Mesendoderm (in vitro differentiated cells): ENCODE results near the gene GAGE12D.
"Not testable (repeated sequence)": the region's sequence is repeated elsewhere in the genome, so short reads cannot be mapped to it uniquely, and the experiment has no call there.

Source experiments
- DNase-seq: peaks from one replicate; pipeline ENCODE4 v3.0.0; 2013
- H2AK5ac ChIP-seq: 2 replicates; pipeline ENCODE4 v1.6.1; 2013; ENCODE audit warnings: low read length, inconsistent platforms
- H2BK120ac ChIP-seq: 2 replicates; pipeline ENCODE4 v1.6.1; 2013; ENCODE audit warnings: low read depth, mild to moderate bottlenecking, low read length, moderate library complexity, mixed read lengths
- H2BK15ac ChIP-seq: replicated peaks from 2 replicates; pipeline ENCODE4 v1.6.1; 2013; ENCODE audit warnings: low read depth, mild to moderate bottlenecking, moderate library complexity
- H2BK5ac ChIP-seq: 2 replicates; pipeline ENCODE4 v1.6.1; 2013; ENCODE audit warnings: low read length, inconsistent platforms
- H3K18ac ChIP-seq: 2 replicates; pipeline ENCODE4 v1.6.1; 2013; ENCODE audit warnings: mild to moderate bottlenecking, low read length, mixed read lengths
- H3K23ac ChIP-seq: one replicate; pipeline ENCODE4 v1.6.1; 2013; ENCODE audit warnings: low read length
- H3K27ac ChIP-seq: 2 replicates; pipeline ENCODE4 v1.5.1; 2013; ENCODE audit warnings: low read depth, mild to moderate bottlenecking, inconsistent platforms, low read length, moderate library complexity
- H3K27me3 ChIP-seq: 2 replicates; pipeline ENCODE4 v1.6.1; 2013; ENCODE audit warnings: low read length, control low read depth, mild to moderate bottlenecking, inconsistent platforms; ENCODE audit not compliant: insufficient read depth, poor library complexity
- H3K36me3 ChIP-seq: 2 replicates; pipeline ENCODE4 v1.6.1; 2013; ENCODE audit warnings: low read length, inconsistent platforms; ENCODE audit not compliant: control insufficient read depth, insufficient read depth
- H3K4ac ChIP-seq: one replicate; pipeline ENCODE4 v1.6.1; 2013; ENCODE audit warnings: low read depth, mild to moderate bottlenecking, low read length, moderate library complexity
- H3K4me1 ChIP-seq: 2 replicates; pipeline ENCODE4 v1.6.1; 2013; ENCODE audit warnings: low read depth, low read length, inconsistent platforms; ENCODE audit not compliant: control insufficient read depth
- H3K4me2 ChIP-seq: 2 replicates; pipeline ENCODE4 v1.6.1; 2013; ENCODE audit warnings: low read length
- H3K4me3 ChIP-seq: 2 replicates; pipeline ENCODE4 v1.5.1; 2013; ENCODE audit warnings: mild to moderate bottlenecking, low read length
- H3K56ac ChIP-seq: one replicate; pipeline ENCODE4 v1.6.1; 2013; ENCODE audit warnings: low read length
- H3K79me1 ChIP-seq: 2 replicates; pipeline ENCODE4 v1.6.1; 2013; ENCODE audit warnings: low read length, inconsistent platforms
- H3K79me2 ChIP-seq: 2 replicates; pipeline ENCODE4 v1.6.1; 2013; ENCODE audit warnings: mild to moderate bottlenecking, low read length; ENCODE audit not compliant: control insufficient read depth, insufficient read depth
- H3K9ac ChIP-seq: 2 replicates; pipeline ENCODE4 v1.6.1; 2013; ENCODE audit warnings: low read length, inconsistent platforms
- H4K5ac ChIP-seq: one replicate; pipeline ENCODE4 v1.6.1; 2013; ENCODE audit warnings: low read length
- H4K8ac ChIP-seq: one replicate; pipeline ENCODE4 v1.6.1; 2013; ENCODE audit warnings: low read depth, mild to moderate bottlenecking, control low read depth, low read length, moderate library complexity
- WGBS: extraction: QIAGEN DNeasy Blood & Tissue Kit; methylation state at CpG from one replicate; pipeline ENCODE4 v1.1.7; 2013; ENCODE audit warnings: low lambda C conversion rate, missing lambda C conversion rate; ENCODE audit not compliant: insufficient coverage; ENCODE audit errors: extremely low coverage; 5-methylcytosine and 5-hydroxymethylcytosine counted together

GAGE12D gene

DNA sequence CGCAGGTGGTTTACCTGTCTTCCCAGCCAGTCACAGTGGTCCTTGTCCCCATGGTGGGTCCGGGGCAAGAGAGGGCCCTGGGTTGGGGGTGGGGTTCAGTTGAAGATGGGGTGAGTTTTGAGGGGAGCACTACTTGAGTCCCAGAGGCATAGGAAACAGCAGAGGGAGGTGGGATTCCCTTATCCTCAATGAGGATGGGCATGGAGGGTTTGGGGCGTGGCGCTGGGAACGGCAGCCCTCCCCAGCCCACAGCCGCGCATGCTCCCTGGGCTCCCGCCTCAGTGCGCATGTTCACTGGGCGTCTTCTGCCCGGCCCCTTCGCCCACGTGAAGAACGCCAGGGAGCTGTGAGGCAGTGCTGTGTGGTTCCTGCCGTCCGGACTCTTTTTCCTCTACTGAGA lies 28.6 kb downstream of the GAGE12D start, which contains the start of gene GAGE12G:
GAGE12G (plus strand) TSS at position 301 of the 400 bp plus-strand sequence. CDS start 1,155 bp downstream, outside the sequence.
- H3K4me3 ChIP-seq, H3K4me1 ChIP-seq, H3K4me2 ChIP-seq, H3K23ac ChIP-seq, H3K79me1 ChIP-seq, H4K5ac ChIP-seq, H2BK120ac ChIP-seq, H3K18ac ChIP-seq, H4K8ac ChIP-seq, H3K9ac ChIP-seq, H2BK5ac ChIP-seq, DNase-seq, H3K79me2 ChIP-seq, H2AK5ac ChIP-seq, H3K27ac ChIP-seq, H3K27me3 ChIP-seq, H3K4ac ChIP-seq, H3K56ac ChIP-seq, H2BK15ac ChIP-seq, H3K36me3 ChIP-seq: not testable (repeated sequence)
- WGBS = no CpG with 5 or more reads among the region's 16 CpGs

DNA sequence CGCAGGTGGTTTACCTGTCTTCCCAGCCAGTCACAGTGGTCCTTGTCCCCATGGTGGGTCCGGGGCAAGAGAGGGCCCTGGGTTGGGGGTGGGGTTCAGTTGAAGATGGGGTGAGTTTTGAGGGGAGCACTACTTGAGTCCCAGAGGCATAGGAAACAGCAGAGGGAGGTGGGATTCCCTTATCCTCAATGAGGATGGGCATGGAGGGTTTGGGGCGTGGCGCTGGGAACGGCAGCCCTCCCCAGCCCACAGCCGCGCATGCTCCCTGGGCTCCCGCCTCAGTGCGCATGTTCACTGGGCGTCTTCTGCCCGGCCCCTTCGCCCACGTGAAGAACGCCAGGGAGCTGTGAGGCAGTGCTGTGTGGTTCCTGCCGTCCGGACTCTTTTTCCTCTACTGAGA lies 38.1 kb downstream of the GAGE12D start, which contains the start of gene GAGE12H:
GAGE12H (plus strand) TSS at position 301 of the 400 bp plus-strand sequence. CDS start 1,155 bp downstream, outside the sequence.
- not testable (repeated sequence) for H3K36me3 ChIP-seq, H3K23ac ChIP-seq, H3K27ac ChIP-seq, H4K8ac ChIP-seq, H3K18ac ChIP-seq, H3K79me1 ChIP-seq, H2BK15ac ChIP-seq, H2BK5ac ChIP-seq, H3K79me2 ChIP-seq, H3K9ac ChIP-seq, DNase-seq, H3K27me3 ChIP-seq, H3K56ac ChIP-seq, H3K4me1 ChIP-seq, H3K4me3 ChIP-seq, H3K4ac ChIP-seq, H3K4me2 ChIP-seq, H4K5ac ChIP-seq, H2AK5ac ChIP-seq, H2BK120ac ChIP-seq
- WGBS = no CpG with 5 or more reads among the region's 16 CpGs

DNA sequence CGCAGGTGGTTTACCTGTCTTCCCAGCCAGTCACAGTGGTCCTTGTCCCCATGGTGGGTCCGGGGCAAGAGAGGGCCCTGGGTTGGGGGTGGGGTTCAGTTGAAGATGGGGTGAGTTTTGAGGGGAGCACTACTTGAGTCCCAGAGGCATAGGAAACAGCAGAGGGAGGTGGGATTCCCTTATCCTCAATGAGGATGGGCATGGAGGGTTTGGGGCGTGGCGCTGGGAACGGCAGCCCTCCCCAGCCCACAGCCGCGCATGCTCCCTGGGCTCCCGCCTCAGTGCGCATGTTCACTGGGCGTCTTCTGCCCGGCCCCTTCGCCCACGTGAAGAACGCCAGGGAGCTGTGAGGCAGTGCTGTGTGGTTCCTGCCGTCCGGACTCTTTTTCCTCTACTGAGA lies 47.7 kb downstream of the GAGE12D start, which contains the start of gene GAGE2A:
GAGE2A (plus strand) TSS at position 301 of the 400 bp plus-strand sequence. CDS start 1,155 bp downstream, outside the sequence.
- not testable (repeated sequence) for H3K4me2 ChIP-seq, H4K5ac ChIP-seq, H3K18ac ChIP-seq, H2AK5ac ChIP-seq, H3K79me1 ChIP-seq, H2BK15ac ChIP-seq, H3K23ac ChIP-seq, H2BK5ac ChIP-seq, H3K56ac ChIP-seq, DNase-seq, H3K9ac ChIP-seq, H3K27me3 ChIP-seq, H3K4me3 ChIP-seq, H3K27ac ChIP-seq, H3K79me2 ChIP-seq, H3K36me3 ChIP-seq, H3K4me1 ChIP-seq, H3K4ac ChIP-seq, H4K8ac ChIP-seq, H2BK120ac ChIP-seq
- no CpG with 5 or more reads among the region's 16 CpGs for WGBS

DNA sequence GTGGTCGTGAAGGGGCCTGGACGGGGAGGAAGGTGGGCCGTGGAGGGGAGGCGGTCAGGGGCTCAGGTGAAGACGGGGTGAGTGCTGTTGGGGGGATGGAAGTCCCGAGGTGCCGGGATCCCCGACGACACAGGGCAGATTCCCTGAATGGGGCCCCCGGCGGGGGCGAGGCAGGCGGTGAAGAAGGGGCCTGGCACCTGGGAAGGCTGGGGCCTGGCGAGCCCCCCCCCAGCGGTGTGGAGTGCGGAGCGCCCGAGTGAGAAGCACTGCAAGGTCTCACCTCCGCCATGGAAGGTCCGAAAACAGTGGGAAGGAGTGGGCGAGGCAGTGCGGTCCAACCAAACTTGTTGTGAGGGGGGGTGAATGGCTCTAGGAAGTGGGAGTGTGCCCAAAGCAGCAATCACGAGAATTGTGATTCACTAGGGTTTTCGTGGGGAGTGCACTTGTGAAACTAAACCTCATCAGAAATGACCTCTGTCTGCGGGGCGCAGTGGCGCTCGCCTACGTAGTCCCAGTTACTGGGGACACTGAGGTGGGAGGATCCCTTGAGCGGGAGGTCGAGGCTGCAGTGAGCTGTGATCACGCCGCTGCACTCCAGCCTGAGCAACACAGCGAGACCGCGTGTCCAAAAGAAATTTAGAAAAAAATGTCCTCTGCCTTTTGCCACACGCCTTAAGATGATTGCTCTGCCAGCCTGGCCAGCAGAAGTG lies 48.4 kb downstream of the GAGE12D start:
- not testable (repeated sequence) for H4K5ac ChIP-seq, H2AK5ac ChIP-seq, H3K4me2 ChIP-seq, H3K4me3 ChIP-seq, H2BK120ac ChIP-seq, H3K4me1 ChIP-seq, H3K18ac ChIP-seq, H3K36me3 ChIP-seq, H3K4ac ChIP-seq, H2BK15ac ChIP-seq, H3K23ac ChIP-seq, DNase-seq, H2BK5ac ChIP-seq, H3K27ac ChIP-seq, H3K79me1 ChIP-seq, H3K27me3 ChIP-seq, H3K9ac ChIP-seq, H4K8ac ChIP-seq, H3K56ac ChIP-seq, H3K79me2 ChIP-seq
- WGBS = no CpG with 5 or more reads among the region's 37 CpGs

DNA sequence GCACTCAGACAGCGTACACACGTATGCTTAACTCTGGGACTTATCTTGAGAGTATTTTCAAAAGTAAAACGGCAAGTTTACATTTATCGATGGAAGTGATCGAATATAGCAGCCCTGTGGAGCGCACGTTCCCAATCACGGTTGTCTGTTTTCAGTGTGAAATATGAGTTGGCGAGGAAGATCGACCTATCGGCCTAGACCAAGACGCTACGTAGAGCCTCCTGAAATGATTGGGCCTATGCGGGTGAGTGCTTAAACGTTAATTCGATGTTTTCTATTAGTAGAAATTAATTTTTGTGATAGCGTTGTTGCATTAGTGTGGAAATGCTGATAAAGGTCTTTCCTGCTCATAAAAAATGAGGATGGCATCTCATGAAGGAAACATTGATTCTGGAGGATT lies 49.0 kb downstream of the GAGE12D start:
- not testable (repeated sequence) for H2AK5ac ChIP-seq, H4K5ac ChIP-seq, H3K56ac ChIP-seq, H3K79me2 ChIP-seq, H3K27ac ChIP-seq, H3K4ac ChIP-seq, H3K9ac ChIP-seq, H2BK5ac ChIP-seq, H3K4me2 ChIP-seq, H4K8ac ChIP-seq, H3K4me3 ChIP-seq, H3K79me1 ChIP-seq, H2BK15ac ChIP-seq, H3K4me1 ChIP-seq, H3K18ac ChIP-seq, H3K23ac ChIP-seq, DNase-seq, H3K27me3 ChIP-seq, H2BK120ac ChIP-seq, H3K36me3 ChIP-seq
- WGBS = no CpG with 5 or more reads among the region's 17 CpGs
